GM12892 (cell line): ENCODE data around the gene ZNF621.
A peak's percentile ranks its signal among the peaks of the same experiment; 100 is the strongest.
"Not testable (repeated sequence)": the region's sequence is repeated elsewhere in the genome, so short reads cannot be mapped to it uniquely, and the experiment has no call there.

Source experiments
- DNase-seq: peaks from one replicate; pipeline ENCODE4 v3.0.0; 2011; ENCODE audit not compliant: insufficient read length
- FAIRE-seq: peaks from 2 replicates; lab custom pipeline; 2011; peaks lifted over from hg19 to GRCh38; lab: Jason Lieb, UNC
- POLR2A ChIP-seq: IDR thresholded peaks from 2 replicates; pipeline ENCODE4 v1.6.1; 2011; ENCODE audit warnings: low read depth, low read length, control low read depth
- POLR2AphosphoS5 ChIP-seq: IDR thresholded peaks from 2 replicates; pipeline ENCODE4 v1.6.1; 2011; ENCODE audit warnings: low read depth, low read length, control low read depth
- TAF1 ChIP-seq: IDR thresholded peaks from 2 replicates; pipeline ENCODE4 v1.6.1; 2011; ENCODE audit warnings: low read depth, mild to moderate bottlenecking, control low read depth, low read length, borderline replicate concordance

The ZNF621 gene

GRCh38 chr3:40546816-40547215, 22.1 kb downstream of the ZNF621 start:
- TF ChIP-seq POLR2A, result no peak
- no peak for TF ChIP-seq TAF1
- TF ChIP-seq POLR2AphosphoS5, result no peak
- no peak for FAIRE-seq
- no peak for DNase-seq

- TF ChIP-seq POLR2AphosphoS5 (no peak), POLR2A (no peak), TAF1 (no peak)
- FAIRE-seq, result no peak
- no peak for DNase-seq
These were observed 25.4 kb downstream of the ZNF621 start for GRCh38 chr3:40550167-40550566.

- TF ChIP-seq TAF1, result no peak
- no peak for TF ChIP-seq POLR2A
- no peak for TF ChIP-seq POLR2AphosphoS5
- FAIRE-seq (peak; percentile 21), DNase-seq (no peak)
These were observed 32.9 kb downstream of the ZNF621 start for GRCh38 chr3:40557575-40558161.

GRCh38 chr3:40562482-40562881, 37.7 kb downstream of the ZNF621 start:
- not testable (repeated sequence) for FAIRE-seq, DNase-seq

- DNase-seq, FAIRE-seq: not testable (repeated sequence)
These were observed 40.9 kb downstream of the ZNF621 start for GRCh38 chr3:40565629-40566028.

GRCh38 chr3:40566694-40567093, 41.9 kb downstream of the ZNF621 start:
- FAIRE-seq (no peak), DNase-seq (no peak)
- TF ChIP-seq POLR2AphosphoS5, result no peak
- TF ChIP-seq POLR2A, result no peak
- TF ChIP-seq TAF1, result no peak

- DNase-seq (no peak), FAIRE-seq (no peak)
- TF ChIP-seq POLR2AphosphoS5 (no peak), POLR2A (no peak), TAF1 (no peak)
These were observed 47.8 kb downstream of the ZNF621 start for GRCh38 chr3:40572588-40572987.

GRCh38 chr3:40574050-40574449, 49.3 kb downstream of the ZNF621 start:
- TF ChIP-seq POLR2AphosphoS5, result no peak
- TF ChIP-seq TAF1, result no peak
- TF ChIP-seq POLR2A, result no peak
- DNase-seq (no peak), FAIRE-seq (no peak)

GRCh38 chr3:40574661-40575060, 49.9 kb downstream of the ZNF621 start:
- no peak for TF ChIP-seq TAF1
- no peak for TF ChIP-seq POLR2AphosphoS5
- no peak for TF ChIP-seq POLR2A
- FAIRE-seq (no peak), DNase-seq (no peak)

GRCh38 chr3:40576396-40576795, 51.6 kb downstream of the ZNF621 start:
- no peak for TF ChIP-seq POLR2A
- no peak for TF ChIP-seq POLR2AphosphoS5
- no peak for FAIRE-seq
- DNase-seq, result no peak

- FAIRE-seq (peak; percentile 92), DNase-seq (peak; percentile 34)
- TF ChIP-seq POLR2A (no peak), TAF1 (no peak), POLR2AphosphoS5 (no peak)
These were observed 55.8 kb downstream of the ZNF621 start for GRCh38 chr3:40580494-40581091.

- TF ChIP-seq POLR2AphosphoS5 (no peak), TAF1 (no peak), POLR2A (no peak)
- DNase-seq, result no peak
- FAIRE-seq, result no peak
These were observed 56.4 kb downstream of the ZNF621 start for GRCh38 chr3:40581166-40581565.
